Esophagus squamous epithelium (tissue), 4 donors: Measurements from ENCODE around the gene FILIP1.

Experiments used
- POLR2A ChIP-seq, 4 donors: fragments of 450-650 bp; IDR thresholded peaks; one replicate each; pipeline ENCODE4 v1.6.1; 2017; ENCODE audit warnings: antibody characterized with exemption in 4 of 4, mild to moderate bottlenecking in 4 of 4, moderate library complexity in 3 of 4
- TF ChIP-seq, protein P1 (sequence below), 6 experiments: fragments of 450-650 bp in 4 of 6; fragments of 200-600 bp in 2 of 6; sonication (generic) in 2 of 6; IDR thresholded peaks; one replicate each; pipeline ENCODE4 v1.5.1; 2016 to 2019; ENCODE audit warnings: antibody characterized with exemption in 6 of 6, mild to moderate bottlenecking in 4 of 6, moderate library complexity in 4 of 6

DNA sequence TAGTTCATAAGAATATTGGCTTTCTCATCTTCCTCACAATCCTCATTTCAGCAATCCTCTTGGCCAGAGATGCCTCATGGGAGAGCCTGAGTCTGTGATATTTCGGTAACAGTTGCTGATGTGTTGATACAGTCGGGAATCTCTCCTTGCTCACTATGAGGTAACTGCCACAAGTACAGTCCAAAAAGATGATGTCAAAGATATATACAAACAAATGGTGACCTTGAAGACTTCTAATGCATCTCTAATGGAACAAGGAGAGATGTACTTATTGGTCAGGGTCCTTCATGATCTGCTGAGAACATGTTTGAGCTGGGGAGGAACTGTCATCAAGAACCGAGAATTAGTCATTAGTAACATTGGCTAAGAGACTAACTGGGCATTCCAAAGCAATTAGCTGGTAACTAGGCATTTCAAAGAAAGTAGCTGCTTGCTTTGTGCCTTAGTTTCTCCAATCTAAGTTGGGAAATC, 56.1 kb downstream of the FILIP1 start:
- TF ChIP-seq, protein P1, sequence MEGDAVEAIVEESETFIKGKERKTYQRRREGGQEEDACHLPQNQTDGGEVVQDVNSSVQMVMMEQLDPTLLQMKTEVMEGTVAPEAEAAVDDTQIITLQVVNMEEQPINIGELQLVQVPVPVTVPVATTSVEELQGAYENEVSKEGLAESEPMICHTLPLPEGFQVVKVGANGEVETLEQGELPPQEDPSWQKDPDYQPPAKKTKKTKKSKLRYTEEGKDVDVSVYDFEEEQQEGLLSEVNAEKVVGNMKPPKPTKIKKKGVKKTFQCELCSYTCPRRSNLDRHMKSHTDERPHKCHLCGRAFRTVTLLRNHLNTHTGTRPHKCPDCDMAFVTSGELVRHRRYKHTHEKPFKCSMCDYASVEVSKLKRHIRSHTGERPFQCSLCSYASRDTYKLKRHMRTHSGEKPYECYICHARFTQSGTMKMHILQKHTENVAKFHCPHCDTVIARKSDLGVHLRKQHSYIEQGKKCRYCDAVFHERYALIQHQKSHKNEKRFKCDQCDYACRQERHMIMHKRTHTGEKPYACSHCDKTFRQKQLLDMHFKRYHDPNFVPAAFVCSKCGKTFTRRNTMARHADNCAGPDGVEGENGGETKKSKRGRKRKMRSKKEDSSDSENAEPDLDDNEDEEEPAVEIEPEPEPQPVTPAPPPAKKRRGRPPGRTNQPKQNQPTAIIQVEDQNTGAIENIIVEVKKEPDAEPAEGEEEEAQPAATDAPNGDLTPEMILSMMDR (IDR thresholded peaks at IDR 0.05), result no peak
- TF ChIP-seq POLR2A (IDR thresholded peaks at IDR 0.05), result no peak
